Measurements from ENCODE around the gene C16orf95. TPM values are rescaled to one million over a fixed set of nuclear protein-coding genes. Genes with fewer than 3 reads are reported as not detected.

C16orf95 gene
- total RNA-seq, 2 donors from 2014 or later, result 4.6 to 7.0 TPM

DNA sequence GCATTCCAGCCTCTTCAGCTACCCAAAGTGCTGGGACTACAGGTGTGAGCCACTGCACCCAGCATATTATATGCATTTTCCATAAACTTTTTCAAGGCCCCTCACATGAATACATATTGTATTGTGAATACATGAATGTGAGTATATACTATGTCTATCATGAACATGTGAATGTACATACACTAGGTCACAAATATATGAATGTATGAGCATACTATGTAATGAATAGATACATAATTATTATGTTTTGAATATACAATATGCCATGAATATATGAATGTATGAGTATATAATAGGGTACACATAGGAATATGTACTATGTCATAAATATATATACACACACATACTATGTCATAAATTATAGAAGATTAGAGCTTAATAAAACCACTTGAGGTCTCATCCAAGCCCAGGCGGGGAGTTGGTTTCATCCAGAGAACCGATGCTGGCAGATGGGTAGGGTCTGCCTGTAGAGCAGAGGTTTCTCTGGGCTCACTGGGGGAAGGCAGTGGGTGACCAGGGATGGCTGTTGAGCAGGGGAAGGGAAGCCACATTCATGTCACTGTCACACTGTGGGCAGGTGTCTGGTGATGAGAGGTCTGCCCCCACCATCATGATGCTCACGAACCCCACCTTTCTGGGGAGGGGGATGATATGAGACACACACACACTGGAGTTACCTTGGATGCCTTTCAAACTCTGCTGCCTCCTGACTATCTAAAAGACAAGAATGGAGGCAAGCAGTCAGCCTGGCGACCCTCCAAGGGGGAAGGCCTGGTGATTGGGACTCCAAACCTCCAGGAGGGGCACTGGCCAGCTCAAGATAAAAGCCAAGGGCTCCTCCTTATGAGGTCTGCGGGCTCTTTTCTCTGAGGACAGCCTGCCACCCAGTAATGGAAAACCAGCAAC lies 7.3 kb downstream of the C16orf95 start:
- Mint-ChIP-seq H3K27ac (no peak overlapping the region), H3K4me3 (no peak overlapping the region), H3K4me1 (ENCODE audit: low read depth in 2 of 2) (no peaks in the 10 kb centered on the region), H3K27me3 (no peaks in the 10 kb centered on the region), H3K9me3 (no peaks in the 10 kb centered on the region), H3K36me3 (no peaks in the 10 kb centered on the region)
- ATAC-seq (no peak), DNase-seq (ENCODE audit: low spot score) (no peak)

DNA sequence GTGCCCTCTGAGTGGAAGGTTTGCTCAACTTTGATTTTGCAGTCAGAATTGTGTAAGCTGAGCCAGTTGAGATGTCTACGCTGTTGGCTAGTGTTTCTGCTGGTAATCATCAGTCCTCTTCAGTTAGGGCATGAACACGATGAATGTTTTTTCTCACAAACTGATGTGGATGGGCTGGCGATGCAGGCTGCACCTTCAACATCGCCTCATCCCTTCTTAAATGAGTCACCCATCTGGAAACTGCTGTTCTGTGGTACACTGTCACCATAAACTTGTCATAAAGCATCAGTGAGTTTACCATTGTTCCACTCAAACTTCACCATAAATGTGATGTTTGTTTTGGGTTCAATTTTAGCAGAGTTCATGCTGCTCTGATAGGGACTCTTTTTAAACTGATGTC lies 8.4 kb downstream of the C16orf95 start:
- H3K36me3 Mint-ChIP-seq, result no peaks in the 10 kb centered on the region
- H3K9me3 Mint-ChIP-seq, result no peaks in the 10 kb centered on the region
- no peak for DNase-seq (ENCODE audit: low spot score)
- no peak overlapping the region for H3K4me3 Mint-ChIP-seq
- ATAC-seq, result peak in 1 of 2 donors; percentile 75
- no peak overlapping the region for H3K27ac Mint-ChIP-seq
- H3K4me1 Mint-ChIP-seq (ENCODE audit: low read depth in 2 of 2), result no peaks in the 10 kb centered on the region
- no peaks in the 10 kb centered on the region for H3K27me3 Mint-ChIP-seq

DNA sequence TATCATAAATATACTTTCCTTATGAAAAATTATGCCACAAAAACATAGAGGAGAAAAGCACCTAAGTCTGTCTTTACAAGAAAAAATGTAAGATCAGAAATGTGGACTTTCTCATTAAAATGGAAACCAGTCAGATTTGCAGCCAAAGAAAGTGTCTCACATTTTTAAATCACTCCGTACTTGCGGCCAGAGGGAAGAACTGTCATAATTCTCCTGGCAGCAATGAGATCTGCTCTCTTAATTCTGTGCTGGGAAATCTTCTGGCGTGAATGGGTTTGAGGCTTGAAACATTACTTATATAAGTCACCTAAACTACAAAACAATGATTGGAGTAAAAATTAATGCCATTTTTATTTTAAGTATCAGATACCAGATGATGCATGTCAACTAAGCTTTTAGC lies 10.7 kb downstream of the C16orf95 start:
- Mint-ChIP-seq H3K27me3 (no peaks in the 10 kb centered on the region), H3K9me3 (no peaks in the 10 kb centered on the region), H3K4me3 (no peak overlapping the region), H3K27ac (no peak overlapping the region), H3K36me3 (no peaks in the 10 kb centered on the region), H3K4me1 (ENCODE audit: low read depth in 2 of 2) (no peaks in the 10 kb centered on the region)
- DNase-seq (ENCODE audit: low spot score) (no peak), ATAC-seq (no peak)

DNA sequence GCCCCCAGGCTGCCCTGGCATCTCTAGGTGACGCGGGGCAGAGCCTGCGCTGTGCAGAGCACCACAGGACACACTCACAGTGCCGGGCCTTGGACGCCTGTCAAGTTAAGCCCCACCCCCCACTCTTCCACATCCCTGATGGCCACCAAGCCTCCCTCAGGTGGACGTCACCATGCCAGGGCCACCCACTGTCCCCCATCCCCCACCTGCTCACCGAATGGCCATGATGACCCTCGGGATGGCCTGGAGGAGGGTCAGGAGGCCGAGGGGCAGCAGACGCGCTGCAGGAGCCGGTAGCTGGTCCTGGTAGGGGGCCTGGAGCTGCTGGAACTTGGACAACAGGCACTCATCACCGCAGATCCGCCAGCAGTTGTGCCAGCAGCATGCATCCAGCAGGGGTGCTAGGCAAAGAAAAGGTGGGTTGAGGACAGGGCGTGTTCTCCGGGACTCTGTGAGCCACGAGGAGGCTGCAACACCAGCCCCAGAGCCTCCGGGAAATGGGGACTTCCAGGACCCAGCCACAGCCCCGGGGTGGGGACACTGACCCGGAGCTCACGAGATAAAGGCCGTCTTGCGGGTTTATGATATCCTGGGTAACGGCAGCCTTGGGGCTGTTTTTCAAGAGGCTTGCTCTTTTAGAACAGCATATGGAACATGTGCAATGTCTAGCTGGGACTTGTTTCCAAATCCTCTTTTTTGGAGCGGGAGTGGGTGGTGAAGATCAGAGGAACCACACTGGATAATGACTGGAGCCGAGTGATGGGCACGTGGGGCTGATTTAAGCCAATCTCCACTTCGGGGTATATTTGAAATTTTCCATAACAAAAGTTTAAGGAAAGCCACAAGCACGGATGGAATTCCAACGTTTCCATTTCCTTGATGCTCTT lies 11.4 kb downstream of the C16orf95 start:
- DNase-seq (ENCODE audit: low spot score), result no peak
- Mint-ChIP-seq H3K36me3 (no peaks in the 10 kb centered on the region), H3K4me1 (ENCODE audit: low read depth in 2 of 2) (no peaks in the 10 kb centered on the region), H3K27ac (no peak overlapping the region), H3K27me3 (no peaks in the 10 kb centered on the region), H3K4me3 (no peak overlapping the region), H3K9me3 (no peaks in the 10 kb centered on the region)
- ATAC-seq, result no peak

DNA sequence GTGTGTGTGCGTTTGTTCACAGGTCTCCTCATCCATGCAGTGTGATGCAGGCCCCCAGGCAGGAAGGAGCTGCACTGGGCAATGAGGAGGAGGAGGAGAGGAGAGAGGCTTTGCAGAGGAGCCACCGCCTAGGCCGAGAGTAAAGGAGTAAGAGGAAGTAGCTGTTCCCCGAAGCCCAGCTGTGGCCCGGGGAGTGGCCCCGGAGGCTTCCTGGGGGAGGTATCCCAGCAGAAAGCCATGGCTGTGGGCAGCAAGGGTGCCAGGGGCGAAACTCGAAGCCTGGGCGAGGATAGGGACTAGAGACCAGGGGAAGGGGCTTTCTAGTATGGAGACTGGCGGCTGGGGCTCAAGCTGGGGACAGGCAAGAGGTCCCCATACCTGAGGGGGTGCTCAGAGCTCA lies 12.2 kb downstream of the C16orf95 start:
- Mint-ChIP-seq H3K9me3 (no peaks in the 10 kb centered on the region), H3K36me3 (no peaks in the 10 kb centered on the region), H3K27me3 (no peaks in the 10 kb centered on the region), H3K4me3 (no peak overlapping the region), H3K4me1 (ENCODE audit: low read depth in 2 of 2) (no peaks in the 10 kb centered on the region), H3K27ac (no peak overlapping the region)
- DNase-seq (ENCODE audit: low spot score), result no peak
- no peak for ATAC-seq

DNA sequence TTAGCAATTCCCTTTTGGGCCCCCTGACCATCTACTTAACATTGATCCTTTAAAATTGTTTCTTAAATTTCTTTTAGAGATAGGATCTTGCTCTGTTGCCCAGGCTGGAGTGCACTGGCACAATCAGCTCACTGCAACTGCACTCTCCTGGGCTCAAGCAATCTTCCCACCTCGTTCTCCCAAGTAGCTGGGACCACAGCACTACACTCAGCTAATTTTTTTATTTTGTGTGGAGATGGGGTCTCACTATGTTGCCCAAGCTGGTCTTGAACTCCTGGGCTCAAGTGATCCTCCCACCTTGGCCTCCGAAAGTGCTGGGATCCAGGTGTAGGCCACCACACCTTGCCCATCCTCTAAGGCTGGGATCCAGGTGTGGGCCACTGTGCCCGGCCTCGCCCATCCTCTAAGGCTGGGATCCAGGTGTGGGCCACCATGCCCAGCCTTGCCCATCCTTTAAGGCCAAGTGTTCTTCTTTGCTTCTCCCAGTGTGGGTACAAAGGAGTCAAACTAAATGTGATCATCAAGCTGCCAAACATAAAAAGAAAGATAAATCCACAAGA lies 13.2 kb downstream of the C16orf95 start:
- Mint-ChIP-seq H3K36me3 (no peaks in the 10 kb centered on the region), H3K9me3 (no peaks in the 10 kb centered on the region), H3K4me1 (ENCODE audit: low read depth in 2 of 2) (no peaks in the 10 kb centered on the region), H3K27me3 (no peaks in the 10 kb centered on the region), H3K4me3 (no peak overlapping the region), H3K27ac (no peak overlapping the region)
- no peak for ATAC-seq
- DNase-seq (ENCODE audit: low spot score), result no peak

DNA sequence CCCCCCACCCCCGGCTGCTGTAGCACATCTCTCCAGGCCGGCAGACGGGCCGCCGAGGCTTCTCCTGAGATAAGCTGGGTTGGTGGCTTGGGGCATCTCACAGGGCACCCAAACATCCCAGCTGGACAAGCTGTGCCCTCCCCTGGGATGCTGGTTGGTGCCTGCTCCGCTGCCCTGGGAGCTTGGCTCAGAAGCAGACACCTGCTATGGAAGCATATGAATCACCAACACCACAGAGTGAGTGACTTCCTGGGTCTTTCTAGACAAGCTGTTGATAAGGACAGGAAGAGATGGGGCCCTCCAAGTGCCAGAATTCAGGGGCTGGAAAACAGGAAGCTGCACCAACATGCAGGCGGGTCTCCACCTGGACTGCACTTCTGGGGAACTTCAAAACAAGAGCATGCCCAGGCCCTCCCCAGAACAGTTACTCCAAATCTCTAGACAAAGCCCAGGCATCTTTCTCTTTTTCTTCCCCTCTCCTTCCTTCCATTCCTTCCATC lies 13.7 kb downstream of the C16orf95 start:
- no peaks in the 10 kb centered on the region for H3K9me3 Mint-ChIP-seq
- DNase-seq (ENCODE audit: low spot score), result no peak

DNA sequence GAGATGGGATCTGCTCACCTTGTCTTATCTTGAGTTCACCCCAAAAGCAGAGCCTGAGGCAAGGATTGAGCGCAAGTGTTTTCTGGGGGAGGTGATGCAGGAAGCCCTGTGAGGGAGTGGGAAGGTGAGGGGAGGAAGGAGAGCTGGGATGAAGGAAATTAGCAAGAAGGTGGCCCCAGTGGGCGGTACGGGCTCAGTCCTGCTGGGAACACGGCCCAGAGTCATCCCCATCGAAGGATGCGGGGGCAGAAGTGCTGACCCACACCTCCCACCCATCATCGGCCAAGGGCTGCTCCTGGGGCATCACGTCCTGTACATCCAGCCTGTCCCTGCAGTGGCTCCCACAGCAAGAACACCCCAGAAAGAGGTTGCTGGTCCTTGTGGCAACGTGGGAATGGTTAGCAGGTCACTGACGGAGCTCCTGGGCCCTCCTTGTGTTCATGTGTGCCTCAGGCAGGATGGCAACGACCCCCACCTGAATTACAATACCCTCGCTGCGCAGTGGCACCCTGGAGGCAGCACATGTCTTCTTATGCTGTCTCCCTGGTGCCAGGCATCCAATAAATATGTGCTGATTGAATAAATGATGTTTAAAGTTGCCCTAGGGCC lies 18.2 kb downstream of the C16orf95 start:
- DNase-seq (ENCODE audit: low spot score), result no peak
- no peak for ATAC-seq
- peaks cover 0 to 4% of the 10 kb centered on the region in 2 donors for H3K4me1 Mint-ChIP-seq (ENCODE audit: low read depth in 2 of 2)
- no peaks in the 10 kb centered on the region for H3K9me3 Mint-ChIP-seq
- no peaks in the 10 kb centered on the region for H3K36me3 Mint-ChIP-seq
- no peak overlapping the region for H3K4me3 Mint-ChIP-seq
- no peak overlapping the region for H3K27ac Mint-ChIP-seq
- H3K27me3 Mint-ChIP-seq, result no peaks in the 10 kb centered on the region

More for the DNA sequence above, 13.7 kb downstream of the C16orf95 start:
- no peaks in the 10 kb centered on the region for H3K4me1 Mint-ChIP-seq (ENCODE audit: low read depth in 2 of 2)
- no peak for ATAC-seq
- no peak overlapping the region for H3K27ac Mint-ChIP-seq
- no peaks in the 10 kb centered on the region for H3K36me3 Mint-ChIP-seq
- H3K27me3 Mint-ChIP-seq, result no peaks in the 10 kb centered on the region
- H3K4me3 Mint-ChIP-seq, result no peak overlapping the region

DNA sequence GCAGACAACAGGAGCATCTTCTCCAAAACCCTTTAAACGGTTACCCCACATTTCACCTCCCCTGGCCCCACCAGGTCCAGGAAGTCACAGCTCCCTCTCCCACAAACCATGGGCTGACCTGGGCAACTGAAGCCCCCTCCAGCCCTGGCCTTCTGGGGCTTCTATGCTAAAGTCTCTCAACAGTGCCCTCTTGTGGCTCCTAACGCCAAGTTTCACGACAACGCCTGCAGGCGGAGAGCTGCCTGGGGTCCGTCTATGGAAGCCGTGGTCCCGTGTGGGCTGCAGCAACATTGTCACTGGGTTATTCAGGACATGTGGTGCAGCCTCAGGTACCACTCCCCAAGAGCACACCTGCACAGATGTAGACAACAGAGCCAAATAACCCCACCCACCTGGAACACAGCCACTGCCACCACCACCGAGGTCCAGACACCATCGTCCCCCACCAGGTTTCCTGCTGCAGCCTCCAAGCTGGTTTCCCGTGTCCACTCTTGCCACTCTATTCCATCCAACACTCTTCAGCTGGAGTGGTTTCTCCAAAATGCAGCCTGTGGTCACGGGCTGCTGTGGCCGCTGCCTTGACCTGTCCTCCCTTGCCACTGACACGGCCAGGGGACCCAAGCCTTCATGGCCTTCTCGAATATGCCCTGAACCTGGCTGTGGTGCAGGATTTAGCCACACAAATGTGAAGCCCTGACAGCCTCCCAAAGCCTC lies 19.1 kb downstream of the C16orf95 start:
- Mint-ChIP-seq H3K4me1 (ENCODE audit: low read depth in 2 of 2) (peaks cover 0 to 4% of the 10 kb centered on the region in 2 donors), H3K27ac (no peak overlapping the region), H3K27me3 (no peaks in the 10 kb centered on the region), H3K4me3 (no peak overlapping the region), H3K36me3 (no peaks in the 10 kb centered on the region), H3K9me3 (no peaks in the 10 kb centered on the region)
- ATAC-seq (peak; percentile 44 to 52), DNase-seq (ENCODE audit: low spot score) (no peak)

DNA sequence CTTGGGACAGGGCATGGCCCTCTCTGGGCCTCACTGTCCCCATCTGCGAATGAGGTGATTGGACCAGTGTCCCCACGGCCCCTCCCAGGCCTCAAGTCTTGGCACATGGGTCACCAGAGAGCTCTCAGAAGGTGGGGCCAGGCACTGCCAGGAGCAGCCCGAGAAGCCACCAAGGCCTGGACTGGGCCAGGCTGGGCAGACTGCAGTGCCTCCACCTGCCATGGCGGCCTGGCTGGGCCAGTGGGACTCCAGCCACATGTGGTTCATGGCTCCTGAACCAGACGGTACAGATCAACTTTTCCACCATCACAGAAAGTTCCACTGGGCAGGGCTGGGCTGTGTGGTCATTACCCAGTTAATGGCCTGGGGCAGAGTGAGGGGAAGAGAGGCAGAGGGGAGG lies 19.8 kb downstream of the C16orf95 start:
- H3K4me3 Mint-ChIP-seq, result no peak overlapping the region
- ATAC-seq (no peak), DNase-seq (ENCODE audit: low spot score) (no peak)
- H3K9me3 Mint-ChIP-seq, result no peaks in the 10 kb centered on the region
- no peaks in the 10 kb centered on the region for H3K36me3 Mint-ChIP-seq
- no peak overlapping the region for H3K27ac Mint-ChIP-seq
- H3K4me1 Mint-ChIP-seq (ENCODE audit: low read depth in 2 of 2), result peaks cover 0 to 4% of the 10 kb centered on the region in 2 donors
- no peaks in the 10 kb centered on the region for H3K27me3 Mint-ChIP-seq

DNA sequence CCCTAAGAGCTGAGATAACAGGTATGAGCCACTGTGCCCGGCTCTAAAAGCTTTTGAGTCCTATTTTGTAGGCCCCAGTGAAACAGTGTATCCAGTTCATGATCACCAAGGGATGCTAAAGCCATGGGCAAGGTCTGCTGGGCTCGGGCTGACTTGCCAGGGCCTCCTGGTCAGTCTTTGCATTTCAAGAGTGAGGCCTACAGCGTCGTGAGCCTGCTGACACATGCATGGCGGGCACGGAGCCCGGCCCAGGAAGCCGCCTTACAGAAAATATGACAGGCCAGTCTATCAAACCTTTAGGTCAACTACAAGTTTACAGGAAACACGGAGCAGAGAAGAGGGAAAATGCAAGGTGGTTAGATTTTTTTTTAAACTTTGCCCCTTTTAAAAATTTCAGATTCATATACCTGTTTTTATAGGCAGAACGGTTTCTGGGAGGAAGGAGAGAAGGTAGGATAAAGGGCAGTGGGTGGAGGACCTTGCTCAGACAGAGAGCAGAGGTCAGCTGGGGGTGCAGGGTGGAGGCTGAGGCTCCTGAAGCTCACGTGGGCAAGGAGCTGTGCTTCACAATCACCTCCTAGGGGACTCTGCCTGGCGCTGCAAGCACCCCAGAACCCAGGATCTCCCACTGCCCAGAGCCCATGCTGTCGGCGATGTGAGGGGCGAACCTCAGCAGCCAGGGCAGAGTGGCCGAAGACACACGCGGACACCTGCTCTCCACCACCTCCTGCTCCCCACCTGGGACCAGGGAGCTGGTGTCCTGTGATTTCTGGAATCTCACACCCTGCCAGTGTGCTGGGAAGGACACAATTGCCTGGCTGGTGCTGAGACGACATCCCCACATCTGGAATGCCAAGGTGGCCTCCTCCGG lies 21.3 kb downstream of the C16orf95 start:
- Mint-ChIP-seq H3K27ac (no peak overlapping the region), H3K4me1 (ENCODE audit: low read depth in 2 of 2) (peaks cover 0 to 4% of the 10 kb centered on the region in 2 donors), H3K9me3 (no peaks in the 10 kb centered on the region), H3K27me3 (no peaks in the 10 kb centered on the region), H3K36me3 (no peaks in the 10 kb centered on the region), H3K4me3 (no peak overlapping the region)
- ATAC-seq (no peak), DNase-seq (ENCODE audit: low spot score) (no peak)

DNA sequence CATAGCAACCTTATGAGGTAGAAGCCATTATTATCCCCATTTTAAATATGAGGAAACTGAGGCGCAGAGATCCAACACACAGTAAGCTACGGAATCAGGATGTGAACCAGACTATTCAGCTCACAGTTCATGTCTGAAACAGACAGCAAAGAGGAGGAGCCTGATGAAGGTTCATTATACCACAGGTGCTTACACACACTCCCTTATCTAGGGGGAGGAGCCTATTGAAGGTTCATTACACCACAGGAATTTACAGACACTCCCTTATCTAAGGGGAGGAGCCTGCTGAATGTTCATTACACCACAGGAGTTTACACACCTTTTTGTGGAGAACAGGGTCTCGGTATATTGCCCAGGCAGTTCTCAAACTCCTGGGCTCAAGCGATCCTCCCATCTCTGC lies 21.9 kb downstream of the C16orf95 start:
- H3K4me3 Mint-ChIP-seq, result no peak overlapping the region
- H3K27me3 Mint-ChIP-seq, result no peaks in the 10 kb centered on the region
- DNase-seq (ENCODE audit: low spot score) (no peak), ATAC-seq (peak; percentile 36 to 63)
- no peaks in the 10 kb centered on the region for H3K9me3 Mint-ChIP-seq
- H3K36me3 Mint-ChIP-seq, result no peaks in the 10 kb centered on the region
- peaks cover 0 to 4% of the 10 kb centered on the region in 2 donors for H3K4me1 Mint-ChIP-seq (ENCODE audit: low read depth in 2 of 2)
- no peak overlapping the region for H3K27ac Mint-ChIP-seq

All from natural killer cell treated with Interleukin-12 subunit alpha and Interleukin-12 subunit beta and Interleukin-15 and Interleukin-18, amount 100 ng/mL, for 72 hours (primary cell).